GM23338 (cell line): ENCODE measurements around the gene XPNPEP2. TPM values are rescaled to one million over a fixed set of nuclear protein-coding genes. Genes with fewer than 3 reads are reported as not detected.

Experiments used
- ATAC-seq: fragments of 200-7000 bp; cut with Tn5 transposase; 3 replicates; pipeline ENCODE4 v1.9.1; 2020
- DNase-seq: peaks from one replicate; pipeline ENCODE4 v3.0.0-alpha.2; 2015; ENCODE audit warnings: low spot score
- H2AFZ ChIP-seq: fragments of 200-600 bp; sonication (generic); 2 replicates; pipeline ENCODE4 v1.8.0; 2016; ENCODE audit warnings: antibody characterized with exemption, mild to moderate bottlenecking, moderate library complexity
- H3F3A ChIP-seq: fragments of 200-600 bp; sonication (generic); replicated peaks from 2 replicates; pipeline ENCODE4 v1.8.0; 2017; ENCODE audit warnings: antibody characterized with exemption, mixed run types, low read depth
- H3K27ac ChIP-seq: fragments of 200-600 bp; sonication (generic); 2 replicates; pipeline ENCODE4 v1.6.1; 2016; ENCODE audit warnings: low read depth
- H3K27me3 ChIP-seq: fragments of 200-600 bp; sonication (generic); 2 replicates; pipeline ENCODE4 v1.8.0; 2016; ENCODE audit warnings: mild to moderate bottlenecking, mixed run types, moderate library complexity; ENCODE audit not compliant: insufficient read depth
- H3K36me3 ChIP-seq: fragments of 200-600 bp; sonication (generic); 2 replicates; pipeline ENCODE4 v1.8.0; 2016; ENCODE audit warnings: mild to moderate bottlenecking; ENCODE audit not compliant: insufficient read depth
- H3K4me1 ChIP-seq: fragments of 200-600 bp; sonication (generic); 2 replicates; pipeline ENCODE4 v1.8.0; 2016; ENCODE audit warnings: mild to moderate bottlenecking, moderate library complexity; ENCODE audit not compliant: insufficient read depth
- H3K4me2 ChIP-seq: fragments of 200-600 bp; sonication (generic); 2 replicates; pipeline ENCODE4 v1.7.1; 2017; ENCODE audit warnings: mixed run types
- H3K4me3 ChIP-seq: fragments of 200-600 bp; sonication (generic); 2 replicates; pipeline ENCODE4 v1.6.1; 2016; ENCODE audit warnings: mixed run types
- H3K79me2 ChIP-seq: fragments of 200-600 bp; sonication (generic); replicated peaks from 2 replicates; pipeline ENCODE4 v1.8.0; 2017; ENCODE audit warnings: mild to moderate bottlenecking; ENCODE audit not compliant: insufficient read depth
- H3K9me2 ChIP-seq: fragments of 200-600 bp; sonication (generic); 2 replicates; pipeline ENCODE4 v1.8.0; 2017; ENCODE audit not compliant: insufficient read depth
- H4K20me1 ChIP-seq: fragments of 200-600 bp; sonication (generic); replicated peaks from 2 replicates; pipeline ENCODE4 v1.8.0; 2017; ENCODE audit warnings: mild to moderate bottlenecking; ENCODE audit not compliant: insufficient read depth
- H3K27ac Mint-ChIP-seq: 2 replicates; pipeline ENCODE4 v1.8.0; 2020; ENCODE audit warnings: inconsistent platforms, mild to moderate bottlenecking, moderate library complexity, mixed read lengths
- H3K27me3 Mint-ChIP-seq: 3 replicates; pipeline ENCODE4 v1.8.0; 2022; ENCODE audit warnings: low read depth, mild to moderate bottlenecking, moderate library complexity, mixed read lengths, inconsistent platforms; ENCODE audit not compliant: insufficient read depth, poor library complexity
- H3K36me3 Mint-ChIP-seq: 3 replicates; pipeline ENCODE4 v1.8.0; 2021; ENCODE audit warnings: low read depth, mild to moderate bottlenecking, inconsistent platforms, moderate library complexity, mixed read lengths
- H3K4me1 Mint-ChIP-seq: 3 replicates; pipeline ENCODE4 v1.8.0; 2020; ENCODE audit warnings: mild to moderate bottlenecking, inconsistent platforms, mixed read lengths
- H3K4me3 Mint-ChIP-seq: 3 replicates; pipeline ENCODE4 v1.8.0; 2021; ENCODE audit warnings: moderate library complexity, mild to moderate bottlenecking, inconsistent platforms, mixed read lengths
- H3K9me3 Mint-ChIP-seq: 3 replicates; pipeline ENCODE4 v1.8.0; 2020; ENCODE audit warnings: moderate library complexity, mild to moderate bottlenecking, inconsistent platforms, mixed read lengths
- CREB1 ChIP-seq: fragments of 250-450 bp; sonication (Bioruptor Pico); IDR thresholded peaks from 2 replicates; pipeline ENCODE4 v1.5.0; 2020; ENCODE audit warnings: low read depth, mild to moderate bottlenecking, moderate library complexity
- CTCF ChIP-seq, 2 experiments: fragments of 200-600 bp in 1 of 2; sonication (generic) in 1 of 2; conservative IDR thresholded peaks; 2 replicates each; pipeline versions ENCODE4 v1.5.1 to v1.6.1; 2016 to 2017; ENCODE audit warnings: antibody characterized with exemption in 2 of 2, low read depth in 2 of 2, mild to moderate bottlenecking in 2 of 2, moderate library complexity in 1 of 2
- EZH2 ChIP-seq: fragments of 200-600 bp; sonication (generic); IDR thresholded peaks from one replicate; pipeline ENCODE4 v1.8.0; 2017; ENCODE audit warnings: antibody characterized with exemption, mild to moderate bottlenecking, low read depth; ENCODE audit not compliant: unreplicated experiment
- EZH2phosphoT487 ChIP-seq: fragments of 200-600 bp; sonication (generic); IDR thresholded peaks from one replicate; pipeline ENCODE4 v1.8.1; 2018; ENCODE audit warnings: antibody characterized with exemption; ENCODE audit not compliant: unreplicated experiment
- NANOG ChIP-seq: IDR thresholded peaks from 2 replicates; pipeline ENCODE4 v1.6.1; 2016; ENCODE audit warnings: antibody characterized with exemption, borderline replicate concordance
- POLR2AphosphoS5 ChIP-seq: IDR thresholded peaks from 2 replicates; pipeline ENCODE4 v1.6.1; 2016; ENCODE audit warnings: antibody characterized with exemption, low read depth
- STAT1 ChIP-seq: IDR thresholded peaks from one replicate; pipeline ENCODE4 v1.6.1; 2016; ENCODE audit warnings: antibody characterized with exemption; ENCODE audit not compliant: unreplicated experiment
- ZNF114 ChIP-seq: fragments of 250-450 bp; sonication (Bioruptor Pico); IDR thresholded peaks from 2 replicates; pipeline ENCODE4 v1.5.0; 2020; ENCODE audit warnings: mild to moderate bottlenecking, moderate library complexity
- polyA plus RNA-seq: library from polyadenylated mRNA; unstranded; fragments of >200 nt; fragmentation: Nextera tagmentation; extraction: Ambion mirVana; gene quantifications from 2 replicates; pipeline ENCODE4 v1.2.1, GENCODE V29; 2016
- total RNA-seq: library from RNA; depleted of rRNA; stranded (reverse); fragments of >200 nt; shearing (Covaris generic); gene quantifications from 2 replicates; pipeline ENCODE4 v1.2.3, GENCODE V29; 2014
- TF ChIP-seq, protein P1 (sequence below): IDR thresholded peaks from one replicate; pipeline ENCODE4 v1.6.1; 2018; ENCODE audit warnings: antibody characterized with exemption; ENCODE audit not compliant: unreplicated experiment
- TF ChIP-seq, protein P2 (sequence below): fragments of 250-450 bp; sonication (Bioruptor Pico); IDR thresholded peaks from 2 replicates; pipeline ENCODE4 v1.5.0; 2020; ENCODE audit warnings: mild to moderate bottlenecking, moderate library complexity
- TF ChIP-seq, protein P3 (sequence below): IDR thresholded peaks from 2 replicates; pipeline ENCODE4 v1.6.1; 2016; ENCODE audit warnings: antibody characterized with exemption

The XPNPEP2 gene
- total and polyA plus RNA-seq, 2 experiments from 2014 or later = not detected

GRCh38 chrX:129695937-129696336 lies 42.8 kb upstream of the XPNPEP2 start:
- no peak overlapping the region for H3K27ac Mint-ChIP-seq
- no peaks in the 10 kb centered on the region for H3F3A ChIP-seq
- DNase-seq = no peak
- no peaks in the 10 kb centered on the region; the same call in 2 of the 3 replicates for H3K9me3 Mint-ChIP-seq
- H3K4me1 ChIP-seq = peaks cover 12% of the 10 kb centered on the region
- H3K27me3 Mint-ChIP-seq = peaks cover 2% of the 10 kb centered on the region
- no peak overlapping the region for H3K4me3 ChIP-seq
- 0 out of 3 replicates have a peak, but pooled peaks cover 3% of the 10 kb centered on the region for H3K36me3 Mint-ChIP-seq
- no peak overlapping the region for H2AFZ ChIP-seq
- no peaks in the 10 kb centered on the region for H3K27me3 ChIP-seq
- H3K36me3 ChIP-seq = no peaks in the 10 kb centered on the region
- H3K27ac ChIP-seq = no peak overlapping the region
- H3K4me1 Mint-ChIP-seq = peaks cover 32% of the 10 kb centered on the region
- H3K79me2 ChIP-seq = no peaks in the 10 kb centered on the region
- H4K20me1 ChIP-seq = no peaks in the 10 kb centered on the region
- TF ChIP-seq EZH2phosphoT487 (no peak), EZH2 (no peak), NANOG (no peak), POLR2AphosphoS5 (no peak), CREB1 (no peak), STAT1 (no peak), ZNF114 (no peak), CTCF (conservative IDR thresholded peaks at IDR 0.05; ENCODE audit: low read depth in 2 of 2) (no peak)
- TF ChIP-seq, protein P1, sequence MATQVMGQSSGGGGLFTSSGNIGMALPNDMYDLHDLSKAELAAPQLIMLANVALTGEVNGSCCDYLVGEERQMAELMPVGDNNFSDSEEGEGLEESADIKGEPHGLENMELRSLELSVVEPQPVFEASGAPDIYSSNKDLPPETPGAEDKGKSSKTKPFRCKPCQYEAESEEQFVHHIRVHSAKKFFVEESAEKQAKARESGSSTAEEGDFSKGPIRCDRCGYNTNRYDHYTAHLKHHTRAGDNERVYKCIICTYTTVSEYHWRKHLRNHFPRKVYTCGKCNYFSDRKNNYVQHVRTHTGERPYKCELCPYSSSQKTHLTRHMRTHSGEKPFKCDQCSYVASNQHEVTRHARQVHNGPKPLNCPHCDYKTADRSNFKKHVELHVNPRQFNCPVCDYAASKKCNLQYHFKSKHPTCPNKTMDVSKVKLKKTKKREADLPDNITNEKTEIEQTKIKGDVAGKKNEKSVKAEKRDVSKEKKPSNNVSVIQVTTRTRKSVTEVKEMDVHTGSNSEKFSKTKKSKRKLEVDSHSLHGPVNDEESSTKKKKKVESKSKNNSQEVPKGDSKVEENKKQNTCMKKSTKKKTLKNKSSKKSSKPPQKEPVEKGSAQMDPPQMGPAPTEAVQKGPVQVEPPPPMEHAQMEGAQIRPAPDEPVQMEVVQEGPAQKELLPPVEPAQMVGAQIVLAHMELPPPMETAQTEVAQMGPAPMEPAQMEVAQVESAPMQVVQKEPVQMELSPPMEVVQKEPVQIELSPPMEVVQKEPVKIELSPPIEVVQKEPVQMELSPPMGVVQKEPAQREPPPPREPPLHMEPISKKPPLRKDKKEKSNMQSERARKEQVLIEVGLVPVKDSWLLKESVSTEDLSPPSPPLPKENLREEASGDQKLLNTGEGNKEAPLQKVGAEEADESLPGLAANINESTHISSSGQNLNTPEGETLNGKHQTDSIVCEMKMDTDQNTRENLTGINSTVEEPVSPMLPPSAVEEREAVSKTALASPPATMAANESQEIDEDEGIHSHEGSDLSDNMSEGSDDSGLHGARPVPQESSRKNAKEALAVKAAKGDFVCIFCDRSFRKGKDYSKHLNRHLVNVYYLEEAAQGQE = no peak
- TF ChIP-seq, protein P2, sequence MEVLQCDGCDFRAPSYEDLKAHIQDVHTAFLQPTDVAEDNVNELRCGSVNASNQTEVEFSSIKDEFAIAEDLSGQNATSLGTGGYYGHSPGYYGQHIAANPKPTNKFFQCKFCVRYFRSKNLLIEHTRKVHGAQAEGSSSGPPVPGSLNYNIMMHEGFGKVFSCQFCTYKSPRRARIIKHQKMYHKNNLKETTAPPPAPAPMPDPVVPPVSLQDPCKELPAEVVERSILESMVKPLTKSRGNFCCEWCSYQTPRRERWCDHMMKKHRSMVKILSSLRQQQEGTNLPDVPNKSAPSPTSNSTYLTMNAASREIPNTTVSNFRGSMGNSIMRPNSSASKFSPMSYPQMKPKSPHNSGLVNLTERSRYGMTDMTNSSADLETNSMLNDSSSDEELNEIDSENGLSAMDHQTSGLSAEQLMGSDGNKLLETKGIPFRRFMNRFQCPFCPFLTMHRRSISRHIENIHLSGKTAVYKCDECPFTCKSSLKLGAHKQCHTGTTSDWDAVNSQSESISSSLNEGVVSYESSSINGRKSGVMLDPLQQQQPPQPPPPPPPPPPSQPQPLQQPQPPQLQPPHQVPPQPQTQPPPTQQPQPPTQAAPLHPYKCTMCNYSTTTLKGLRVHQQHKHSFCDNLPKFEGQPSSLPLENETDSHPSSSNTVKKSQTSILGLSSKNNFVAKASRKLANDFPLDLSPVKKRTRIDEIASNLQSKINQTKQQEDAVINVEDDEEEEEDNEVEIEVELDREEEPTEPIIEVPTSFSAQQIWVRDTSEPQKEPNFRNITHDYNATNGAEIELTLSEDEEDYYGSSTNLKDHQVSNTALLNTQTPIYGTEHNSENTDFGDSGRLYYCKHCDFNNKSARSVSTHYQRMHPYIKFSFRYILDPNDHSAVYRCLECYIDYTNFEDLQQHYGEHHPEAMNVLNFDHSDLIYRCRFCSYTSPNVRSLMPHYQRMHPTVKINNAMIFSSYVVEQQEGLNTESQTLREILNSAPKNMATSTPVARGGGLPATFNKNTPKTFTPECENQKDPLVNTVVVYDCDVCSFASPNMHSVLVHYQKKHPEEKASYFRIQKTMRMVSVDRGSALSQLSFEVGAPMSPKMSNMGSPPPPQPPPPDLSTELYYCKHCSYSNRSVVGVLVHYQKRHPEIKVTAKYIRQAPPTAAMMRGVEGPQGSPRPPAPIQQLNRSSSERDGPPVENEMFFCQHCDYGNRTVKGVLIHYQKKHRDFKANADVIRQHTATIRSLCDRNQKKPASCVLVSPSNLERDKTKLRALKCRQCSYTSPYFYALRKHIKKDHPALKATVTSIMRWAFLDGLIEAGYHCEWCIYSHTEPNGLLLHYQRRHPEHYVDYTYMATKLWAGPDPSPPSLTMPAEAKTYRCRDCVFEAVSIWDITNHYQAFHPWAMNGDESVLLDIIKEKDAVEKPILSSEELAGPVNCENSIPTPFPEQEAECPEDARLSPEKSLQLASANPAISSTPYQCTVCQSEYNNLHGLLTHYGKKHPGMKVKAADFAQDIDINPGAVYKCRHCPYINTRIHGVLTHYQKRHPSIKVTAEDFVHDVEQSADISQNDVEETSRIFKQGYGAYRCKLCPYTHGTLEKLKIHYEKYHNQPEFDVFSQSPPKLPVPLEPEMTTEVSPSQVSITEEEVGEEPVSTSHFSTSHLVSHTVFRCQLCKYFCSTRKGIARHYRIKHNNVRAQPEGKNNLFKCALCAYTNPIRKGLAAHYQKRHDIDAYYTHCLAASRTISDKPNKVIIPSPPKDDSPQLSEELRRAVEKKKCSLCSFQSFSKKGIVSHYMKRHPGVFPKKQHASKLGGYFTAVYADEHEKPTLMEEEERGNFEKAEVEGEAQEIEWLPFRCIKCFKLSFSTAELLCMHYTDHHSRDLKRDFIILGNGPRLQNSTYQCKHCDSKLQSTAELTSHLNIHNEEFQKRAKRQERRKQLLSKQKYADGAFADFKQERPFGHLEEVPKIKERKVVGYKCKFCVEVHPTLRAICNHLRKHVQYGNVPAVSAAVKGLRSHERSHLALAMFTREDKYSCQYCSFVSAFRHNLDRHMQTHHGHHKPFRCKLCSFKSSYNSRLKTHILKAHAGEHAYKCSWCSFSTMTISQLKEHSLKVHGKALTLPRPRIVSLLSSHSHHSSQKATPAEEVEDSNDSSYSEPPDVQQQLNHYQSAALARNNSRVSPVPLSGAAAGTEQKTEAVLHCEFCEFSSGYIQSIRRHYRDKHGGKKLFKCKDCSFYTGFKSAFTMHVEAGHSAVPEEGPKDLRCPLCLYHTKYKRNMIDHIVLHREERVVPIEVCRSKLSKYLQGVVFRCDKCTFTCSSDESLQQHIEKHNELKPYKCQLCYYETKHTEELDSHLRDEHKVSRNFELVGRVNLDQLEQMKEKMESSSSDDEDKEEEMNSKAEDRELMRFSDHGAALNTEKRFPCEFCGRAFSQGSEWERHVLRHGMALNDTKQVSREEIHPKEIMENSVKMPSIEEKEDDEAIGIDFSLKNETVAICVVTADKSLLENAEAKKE (CRISPR knock-in tag) = no peak
- TF ChIP-seq, protein P3, sequence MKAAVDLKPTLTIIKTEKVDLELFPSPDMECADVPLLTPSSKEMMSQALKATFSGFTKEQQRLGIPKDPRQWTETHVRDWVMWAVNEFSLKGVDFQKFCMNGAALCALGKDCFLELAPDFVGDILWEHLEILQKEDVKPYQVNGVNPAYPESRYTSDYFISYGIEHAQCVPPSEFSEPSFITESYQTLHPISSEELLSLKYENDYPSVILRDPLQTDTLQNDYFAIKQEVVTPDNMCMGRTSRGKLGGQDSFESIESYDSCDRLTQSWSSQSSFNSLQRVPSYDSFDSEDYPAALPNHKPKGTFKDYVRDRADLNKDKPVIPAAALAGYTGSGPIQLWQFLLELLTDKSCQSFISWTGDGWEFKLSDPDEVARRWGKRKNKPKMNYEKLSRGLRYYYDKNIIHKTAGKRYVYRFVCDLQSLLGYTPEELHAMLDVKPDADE = no peak
- H3K9me2 ChIP-seq = no peaks in the 10 kb centered on the region
- no peak overlapping the region for H3K4me3 Mint-ChIP-seq
- no peak for ATAC-seq
- H3K4me2 ChIP-seq = no peak overlapping the region
